Measurements from ENCODE around the gene RAVER2. TPM values are rescaled to one million over a fixed set of nuclear protein-coding genes. Genes with fewer than 3 reads are reported as not detected.

RAVER2 gene
- total RNA-seq, 2 experiments from 2014 or later = 0.80 to 1.0 TPM

DNA sequence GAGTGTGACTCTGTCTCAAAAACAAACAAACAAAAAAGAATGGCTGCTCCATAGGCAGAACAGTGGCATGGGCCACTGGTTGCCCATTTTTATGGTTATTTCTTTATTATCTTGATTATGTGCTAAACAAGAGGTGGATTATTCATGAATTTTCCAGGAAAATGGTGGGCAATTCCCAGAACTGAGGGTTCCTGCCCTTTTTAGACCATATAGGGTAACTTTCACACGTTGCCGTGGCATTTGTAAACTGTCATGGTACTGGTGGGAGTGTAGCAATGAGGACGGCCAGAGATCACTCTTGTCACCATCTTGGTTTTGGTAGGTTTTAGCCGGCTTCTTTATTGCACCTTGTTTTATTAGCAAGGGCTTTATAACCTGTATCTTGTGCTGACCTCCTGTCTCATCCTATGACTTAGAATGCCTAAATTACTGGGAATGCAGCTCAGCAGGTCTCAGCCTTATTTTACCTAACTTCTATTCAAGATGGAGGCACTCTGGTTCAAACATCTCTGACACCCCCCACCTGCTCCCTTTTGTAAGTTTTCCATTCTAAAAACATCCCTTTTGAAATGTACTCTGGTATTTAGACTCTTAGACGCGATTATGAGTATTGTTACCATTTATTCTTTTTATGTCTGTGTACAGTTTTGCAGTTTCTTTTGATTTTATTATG is 57.1 kb downstream of the RAVER2 start:
- H3K27me3 Mint-ChIP-seq = no peaks in the 10 kb centered on the region
- H3K27ac Mint-ChIP-seq = no peak overlapping the region
- H3K27ac ChIP-seq (ENCODE audit: low read depth in 1 of 2, low read length in 2 of 2) = no peak overlapping the region
- peaks cover 6% of the 10 kb centered on the region for H3K9me3 Mint-ChIP-seq
- H3K36me3 ChIP-seq (ENCODE audit: insufficient read depth, low read length) = no peaks in the 10 kb centered on the region
- no peak overlapping the region for H3K4me3 Mint-ChIP-seq
- DNase-seq = no peak
- CTCF ChIA-PET = no interaction called here
- POLR2A ChIA-PET = interaction anchor here (0.5 kb wide), 1 partner anchor 8 kb away, joined by 4 read pairs; no protein-coding TSS in a partner anchor
- TF ChIP-seq, protein P1, sequence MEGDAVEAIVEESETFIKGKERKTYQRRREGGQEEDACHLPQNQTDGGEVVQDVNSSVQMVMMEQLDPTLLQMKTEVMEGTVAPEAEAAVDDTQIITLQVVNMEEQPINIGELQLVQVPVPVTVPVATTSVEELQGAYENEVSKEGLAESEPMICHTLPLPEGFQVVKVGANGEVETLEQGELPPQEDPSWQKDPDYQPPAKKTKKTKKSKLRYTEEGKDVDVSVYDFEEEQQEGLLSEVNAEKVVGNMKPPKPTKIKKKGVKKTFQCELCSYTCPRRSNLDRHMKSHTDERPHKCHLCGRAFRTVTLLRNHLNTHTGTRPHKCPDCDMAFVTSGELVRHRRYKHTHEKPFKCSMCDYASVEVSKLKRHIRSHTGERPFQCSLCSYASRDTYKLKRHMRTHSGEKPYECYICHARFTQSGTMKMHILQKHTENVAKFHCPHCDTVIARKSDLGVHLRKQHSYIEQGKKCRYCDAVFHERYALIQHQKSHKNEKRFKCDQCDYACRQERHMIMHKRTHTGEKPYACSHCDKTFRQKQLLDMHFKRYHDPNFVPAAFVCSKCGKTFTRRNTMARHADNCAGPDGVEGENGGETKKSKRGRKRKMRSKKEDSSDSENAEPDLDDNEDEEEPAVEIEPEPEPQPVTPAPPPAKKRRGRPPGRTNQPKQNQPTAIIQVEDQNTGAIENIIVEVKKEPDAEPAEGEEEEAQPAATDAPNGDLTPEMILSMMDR (IDR thresholded peaks at IDR 0.05) = no peak
- no peaks in the 10 kb centered on the region for H3K27me3 ChIP-seq (ENCODE audit: control insufficient read depth in 1 of 2, insufficient read depth in 2 of 2, low read length in 2 of 2)
- ATAC-seq (ENCODE audit: poor library complexity) = no peak
- H3K4me1 ChIP-seq (ENCODE audit: insufficient read depth, low read length) = no peaks in the 10 kb centered on the region
- no peaks in the 10 kb centered on the region for H3K9me3 ChIP-seq (ENCODE audit: control insufficient read depth in 1 of 2, insufficient read depth in 1 of 2, low read length in 2 of 2)
- no peak overlapping the region for H3K4me3 ChIP-seq (ENCODE audit: low read length)
- H3K4me1 Mint-ChIP-seq (ENCODE audit: low read depth) = no peaks in the 10 kb centered on the region
- intact Hi-C loops (cut with DNase I, micrococcal nuclease) = no loop called here
- H3K36me3 Mint-ChIP-seq (ENCODE audit: low read depth) = no peaks in the 10 kb centered on the region

DNA sequence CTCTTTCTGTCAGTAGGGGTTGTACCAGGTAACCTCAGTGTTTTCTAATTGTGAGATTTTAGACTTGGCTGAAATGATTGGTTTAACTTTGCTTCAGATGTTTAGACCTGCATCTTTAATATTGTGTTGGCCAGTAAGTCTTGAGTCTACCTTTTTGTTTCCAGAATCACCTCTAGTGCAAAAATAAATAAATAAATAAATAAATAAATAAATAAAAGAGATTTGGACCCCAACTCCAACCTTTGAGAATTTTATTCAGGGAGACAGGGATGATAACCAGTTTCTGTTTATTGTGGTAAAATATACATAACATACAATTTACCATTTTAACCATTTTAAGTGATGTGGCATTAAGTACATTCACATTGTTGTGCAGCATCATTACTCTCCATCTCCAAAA is 64.4 kb downstream of the RAVER2 start:
- Mint-ChIP-seq H3K36me3 (ENCODE audit: low read depth) (no peaks in the 10 kb centered on the region), H3K27ac (no peak overlapping the region), H3K4me3 (no peak overlapping the region), H3K4me1 (ENCODE audit: low read depth) (no peaks in the 10 kb centered on the region), H3K27me3 (no peaks in the 10 kb centered on the region), H3K9me3 (no peaks in the 10 kb centered on the region)
- Histone ChIP-seq H3K9me3 (ENCODE audit: control insufficient read depth in 1 of 2, insufficient read depth in 1 of 2, low read length in 2 of 2) (no peaks in the 10 kb centered on the region), H3K27ac (ENCODE audit: low read depth in 1 of 2, low read length in 2 of 2) (no peak overlapping the region), H3K36me3 (ENCODE audit: insufficient read depth, low read length) (no peaks in the 10 kb centered on the region), H3K4me3 (ENCODE audit: low read length) (no peak overlapping the region), H3K27me3 (ENCODE audit: control insufficient read depth in 1 of 2, insufficient read depth in 2 of 2, low read length in 2 of 2) (no peaks in the 10 kb centered on the region), H3K4me1 (ENCODE audit: insufficient read depth, low read length) (no peaks in the 10 kb centered on the region)
- DNase-seq (no peak), ATAC-seq (ENCODE audit: poor library complexity) (no peak)
- ChIA-PET POLR2A (no interaction called here), CTCF (no interaction called here)
- intact Hi-C loops (cut with DNase I, micrococcal nuclease) = loop anchor here in 1 of 2 experiments (5.0 kb wide), 1 partner anchor 527 kb away; no protein-coding TSS in a partner anchor
- TF ChIP-seq, protein P1 (IDR thresholded peaks at IDR 0.05) = no peak

DNA sequence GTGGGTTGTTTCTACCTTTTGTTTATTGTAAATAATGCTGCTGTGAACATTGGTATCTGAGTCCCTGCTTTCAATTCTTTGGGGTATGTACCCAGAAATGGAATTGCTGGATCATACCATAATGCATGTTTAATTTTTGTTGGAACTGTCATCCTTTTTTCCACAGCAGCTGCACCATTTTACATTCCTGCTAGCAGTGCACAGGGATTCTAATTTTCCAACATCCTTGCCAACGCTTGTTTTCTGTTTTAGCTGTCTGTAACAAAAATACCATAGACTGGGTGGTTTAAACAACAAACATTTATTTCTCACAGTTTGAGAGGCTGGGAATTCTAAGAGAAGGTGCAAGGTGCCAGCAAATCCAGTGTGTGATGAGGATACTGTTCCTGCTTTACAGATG is 65.1 kb downstream of the RAVER2 start:
- ATAC-seq (ENCODE audit: poor library complexity) = no peak
- H3K27me3 ChIP-seq (ENCODE audit: control insufficient read depth in 1 of 2, insufficient read depth in 2 of 2, low read length in 2 of 2) = no peaks in the 10 kb centered on the region
- no peaks in the 10 kb centered on the region for H3K4me1 Mint-ChIP-seq (ENCODE audit: low read depth)
- no peaks in the 10 kb centered on the region for H3K27me3 Mint-ChIP-seq
- H3K4me3 ChIP-seq (ENCODE audit: low read length) = no peak overlapping the region
- H3K27ac ChIP-seq (ENCODE audit: low read depth in 1 of 2, low read length in 2 of 2) = no peak overlapping the region
- H3K9me3 ChIP-seq (ENCODE audit: control insufficient read depth in 1 of 2, insufficient read depth in 1 of 2, low read length in 2 of 2) = no peaks in the 10 kb centered on the region
- intact Hi-C loops (cut with DNase I, micrococcal nuclease) = no loop called here
- no peak overlapping the region for H3K4me3 Mint-ChIP-seq
- no peaks in the 10 kb centered on the region for H3K9me3 Mint-ChIP-seq
- H3K36me3 ChIP-seq (ENCODE audit: insufficient read depth, low read length) = no peaks in the 10 kb centered on the region
- TF ChIP-seq, protein P1 (IDR thresholded peaks at IDR 0.05) = no peak
- ChIA-PET CTCF (no interaction called here), POLR2A (no interaction called here)
- H3K4me1 ChIP-seq (ENCODE audit: insufficient read depth, low read length) = no peaks in the 10 kb centered on the region
- H3K36me3 Mint-ChIP-seq (ENCODE audit: low read depth) = no peaks in the 10 kb centered on the region
- no peak overlapping the region for H3K27ac Mint-ChIP-seq
- no peak for DNase-seq

Data from CD4-positive, alpha-beta T cell (primary cell).